Measurements from ENCODE around the gene IPO11.

GRCh38 chr5:62375627-62376026 is 36.9 kb upstream of the IPO11 start:
- no peak for TF ChIP-seq YY1 (IDR thresholded peaks at IDR 0.05; ENCODE audit: insufficient read depth, insufficient read length)
- TF ChIP-seq ZNF274 (IDR thresholded peaks at IDR 0.05; ENCODE audit: low read depth, low read length) = no peak

Measured in NT2/D1 (cell line).